ENCODE results near the gene SLC44A5. TPM values are rescaled to one million over a fixed set of nuclear protein-coding genes. Genes with fewer than 3 reads are reported as not detected.
"Not testable (repeated sequence)": the region's sequence is repeated elsewhere in the genome, so short reads cannot be mapped to it uniquely, and the experiment has no call there.

The SLC44A5 gene
- total RNA-seq, 3 donors from 2014 or later = 0.16 to 3.6 (median 3.5) TPM

- H3K27me3 ChIP-seq = no peaks in the 10 kb centered on the region
- no peak for TF ChIP-seq POLR2A (IDR thresholded peaks at IDR 0.05)
- no peak for TF ChIP-seq POLR2AphosphoS5 (IDR thresholded peaks at IDR 0.05)
- TF ChIP-seq CTCF (IDR thresholded peaks at IDR 0.05) = no peak
- no peak overlapping the region for H3K27ac ChIP-seq
- H3K4me3 ChIP-seq = no peak overlapping the region
- H3K4me1 ChIP-seq = no peaks in the 10 kb centered on the region
- intact Hi-C loops (cut with DNase I; ENCODE audit: low total_unique reads) = no loop called here
- no peaks in the 10 kb centered on the region for H3K36me3 ChIP-seq
- no peaks in the 10 kb centered on the region for H3K9me3 ChIP-seq
- DNase-seq (ENCODE audit: low spot score in 2 of 2) = no peak
These were observed 109.2 kb downstream of the SLC44A5 start for GRCh38 chr1:75501577-75502295.

- no peaks in the 10 kb centered on the region for H3K27me3 ChIP-seq
- no peak for DNase-seq (ENCODE audit: low spot score in 2 of 2)
- no peak for TF ChIP-seq CTCF (IDR thresholded peaks at IDR 0.05)
- no peak for TF ChIP-seq POLR2AphosphoS5 (IDR thresholded peaks at IDR 0.05)
- no peak for TF ChIP-seq POLR2A (IDR thresholded peaks at IDR 0.05)
- no peak overlapping the region for H3K4me3 ChIP-seq
- no peaks in the 10 kb centered on the region for H3K36me3 ChIP-seq
- no peaks in the 10 kb centered on the region for H3K9me3 ChIP-seq
- no peak overlapping the region for H3K27ac ChIP-seq
- intact Hi-C loops (cut with DNase I; ENCODE audit: low total_unique reads) = no loop called here
- H3K4me1 ChIP-seq = no peaks in the 10 kb centered on the region
These were observed 118.9 kb downstream of the SLC44A5 start for GRCh38 chr1:75492011-75492410.

GRCh38 chr1:75487399-75487798 lies 123.5 kb downstream of the SLC44A5 start:
- Histone ChIP-seq H3K4me1 (no peaks in the 10 kb centered on the region), H3K4me3 (no peak overlapping the region), H3K27me3 (no peaks in the 10 kb centered on the region), H3K36me3 (no peaks in the 10 kb centered on the region), H3K9me3 (peaks cover 9 to 10% of the 10 kb centered on the region in 2 donors), H3K27ac (no peak overlapping the region)
- no peak for DNase-seq (ENCODE audit: low spot score in 2 of 2)
- intact Hi-C loops (cut with DNase I; ENCODE audit: low total_unique reads) = no loop called here
- no peak for TF ChIP-seq CTCF (IDR thresholded peaks at IDR 0.05)
- TF ChIP-seq POLR2AphosphoS5 (IDR thresholded peaks at IDR 0.05) = no peak
- no peak for TF ChIP-seq POLR2A (IDR thresholded peaks at IDR 0.05)

GRCh38 chr1:75484789-75485188 lies 126.1 kb downstream of the SLC44A5 start:
- no peak for DNase-seq (ENCODE audit: low spot score in 2 of 2)
- Histone ChIP-seq H3K27ac (no peak overlapping the region), H3K36me3 (no peaks in the 10 kb centered on the region), H3K4me3 (no peak overlapping the region), H3K9me3 (peaks cover 9 to 10% of the 10 kb centered on the region in 2 donors), H3K27me3 (no peaks in the 10 kb centered on the region), H3K4me1 (no peaks in the 10 kb centered on the region)
- intact Hi-C loops (cut with DNase I; ENCODE audit: low total_unique reads) = no loop called here
- TF ChIP-seq POLR2A (IDR thresholded peaks at IDR 0.05) = no peak
- TF ChIP-seq CTCF (IDR thresholded peaks at IDR 0.05) = no peak
- no peak for TF ChIP-seq POLR2AphosphoS5 (IDR thresholded peaks at IDR 0.05)

- Histone ChIP-seq H3K9me3 (peaks cover 9 to 10% of the 10 kb centered on the region in 2 donors), H3K27me3 (no peaks in the 10 kb centered on the region), H3K27ac (no peak overlapping the region), H3K36me3 (no peaks in the 10 kb centered on the region), H3K4me3 (no peak overlapping the region), H3K4me1 (no peaks in the 10 kb centered on the region)
- intact Hi-C loops (cut with DNase I; ENCODE audit: low total_unique reads) = no loop called here
- no peak for DNase-seq (ENCODE audit: low spot score in 2 of 2)
- TF ChIP-seq POLR2A (IDR thresholded peaks at IDR 0.05) = no peak
These were observed 128.0 kb downstream of the SLC44A5 start for GRCh38 chr1:75482951-75483350.

- DNase-seq (ENCODE audit: low spot score in 2 of 2); H3K27me3 ChIP-seq; intact Hi-C loops (cut with DNase I; ENCODE audit: low total_unique reads): not testable (repeated sequence)
These were observed 134.4 kb downstream of the SLC44A5 start for GRCh38 chr1:75476486-75476885.

More at GRCh38 chr1:75476486-75476885, 134.4 kb downstream of the SLC44A5 start:
- not testable (repeated sequence) for H3K36me3 ChIP-seq, H3K4me3 ChIP-seq, H3K9me3 ChIP-seq, H3K4me1 ChIP-seq, H3K27ac ChIP-seq

Data from breast epithelium (tissue), 4 donors.